Retinal pigment epithelial cell (primary cell): ENCODE results near the gene DNAJB6.

ENCODE experiments used
- DNase-seq: peaks from one replicate; pipeline ENCODE4 v3.0.0-alpha.2; 2010; ENCODE audit warnings: low read depth
- H3K4me3 ChIP-seq: 2 replicates; pipeline ENCODE4 v1.5.1; 2011; ENCODE audit warnings: mild to moderate bottlenecking, low read length, control low read depth, moderate library complexity
- CTCF ChIP-seq: conservative IDR thresholded peaks from 2 replicates; pipeline ENCODE4 v1.5.1; 2011; ENCODE audit warnings: low read depth, low read length, control low read depth, inconsistent platforms

Gene DNAJB6

GRCh38 chr7:157306846-157307838 is 29.7 kb upstream of the DNAJB6 start:
- no peak for TF ChIP-seq CTCF

GRCh38 chr7:157309988-157310668 is 26.7 kb upstream of the DNAJB6 start:
- no peak overlapping the region for H3K4me3 ChIP-seq
- TF ChIP-seq CTCF, result no peak
- peak; percentile 63 for DNase-seq

More at GRCh38 chr7:157306846-157307838, 29.7 kb upstream of the DNAJB6 start:
- no peak for DNase-seq
- H3K4me3 ChIP-seq, result no peak overlapping the region

GRCh38 chr7:157310676-157311185 is 26.1 kb upstream of the DNAJB6 start:
- DNase-seq, result no peak
- H3K4me3 ChIP-seq, result no peak overlapping the region
- no peak for TF ChIP-seq CTCF

GRCh38 chr7:157312941-157313340 is 23.9 kb upstream of the DNAJB6 start:
- TF ChIP-seq CTCF, result no peak
- H3K4me3 ChIP-seq, result no peak overlapping the region
- DNase-seq, result no peak

- DNase-seq, result no peak
- H3K4me3 ChIP-seq, result no peak overlapping the region
- no peak for TF ChIP-seq CTCF
These were observed 23.2 kb upstream of the DNAJB6 start for GRCh38 chr7:157313645-157314044.

GRCh38 chr7:157318015-157318706 is 18.6 kb upstream of the DNAJB6 start:
- no peak overlapping the region for H3K4me3 ChIP-seq
- no peak for DNase-seq
- TF ChIP-seq CTCF, result no peak
